Panc1 (cell line): ENCODE data around the gene MTHFD1. TPM values are rescaled to one million over a fixed set of nuclear protein-coding genes. Genes with fewer than 3 reads are reported as not detected.

Experiments
- ATAC-seq: fragments of 200-7000 bp; cut with Tn5 transposase; 2 replicates; pipeline ENCODE4 v1.9.1; 2020; ENCODE audit warnings: mild to moderate bottlenecking, moderate library complexity
- BruUV-seq: library from RNA; stranded (reverse); fragments of 400-500 nt; replicated peaks from 2 replicates; lab custom pipeline; 2021; lab: Mats Ljungman, UMichigan
- CTCF ChIA-PET: fragments of 300-600 bp; sonication (Branson Sonifier 250); formaldehyde crosslinking; loops from one replicate; lab custom pipeline; 2022; ENCODE audit warnings: antibody characterized with exemption; lab: Charles Lee
- POLR2A ChIA-PET: fragments of 300-600 bp; sonication (Branson Sonifier 250); formaldehyde crosslinking; loops from one replicate; lab custom pipeline; 2022; ENCODE audit warnings: antibody characterized with exemption; lab: Charles Lee
- DNase-seq: peaks from one replicate; pipeline ENCODE4 v3.0.0-alpha.2; 2010; ENCODE audit warnings: low read depth, low spot score
- H3K27ac ChIP-seq: 2 replicates; pipeline ENCODE4 v1.5.1; 2011; ENCODE audit warnings: mild to moderate bottlenecking, low read length, inconsistent platforms
- H3K27me3 ChIP-seq: fragments of 200-500 bp; sonication (Bioruptor generic); 2 replicates; pipeline ENCODE4 v1.6.0; 2014; ENCODE audit warnings: low read length, inconsistent platforms; ENCODE audit not compliant: control insufficient read depth, insufficient read depth
- H3K36me3 ChIP-seq: fragments of 200-500 bp; sonication (Bioruptor generic); 2 replicates; pipeline ENCODE4 v1.5.1; 2014; ENCODE audit warnings: inconsistent platforms, mild to moderate bottlenecking, low read length, moderate library complexity; ENCODE audit not compliant: control insufficient read depth, insufficient read depth
- H3K4me1 ChIP-seq: 2 replicates; pipeline ENCODE4 v1.5.1; 2011; ENCODE audit warnings: inconsistent platforms, mild to moderate bottlenecking, low read length, moderate library complexity; ENCODE audit not compliant: control insufficient read depth, insufficient read depth
- H3K4me3 ChIP-seq, 2 experiments: 2 replicates each; pipeline ENCODE4 v1.5.1; 2011 to 2012; ENCODE audit warnings: low read depth in 2 of 2, low read length in 2 of 2, mild to moderate bottlenecking in 2 of 2, inconsistent platforms in 1 of 2, moderate library complexity in 1 of 2
- H3K9me3 ChIP-seq: fragments of 200-500 bp; sonication (Bioruptor generic); 2 replicates; pipeline ENCODE4 v1.5.1; 2014; ENCODE audit warnings: low read depth, mild to moderate bottlenecking, inconsistent platforms, low read length, moderate library complexity; ENCODE audit not compliant: control insufficient read depth, insufficient read depth
- POLR2AphosphoS5 ChIP-seq: IDR thresholded peaks from 2 replicates; pipeline ENCODE4 v1.6.1; 2012; ENCODE audit warnings: mild to moderate bottlenecking, low read depth, low read length, moderate library complexity
- SIN3A ChIP-seq: IDR thresholded peaks from 2 replicates; pipeline ENCODE4 v1.6.1; 2012; ENCODE audit warnings: low read depth, mild to moderate bottlenecking, low read length, moderate library complexity, borderline replicate concordance; ENCODE audit not compliant: insufficient read depth
- TCF7L2 ChIP-seq: IDR thresholded peaks from 2 replicates; pipeline ENCODE4 v1.6.1; 2011; ENCODE audit warnings: mild to moderate bottlenecking, low read depth, low read length, inconsistent platforms
- in situ Hi-C: cut with HindIII; loops from 2 replicates; pipeline ENCODE4 v1.10.0; 2016; ENCODE audit warnings: low sequenced_read_pairs, low pct_unique_long_range_greater_than_20kb
- intact Hi-C: fragments of 100-400 bp; cut with micrococcal nuclease; formaldehyde crosslinking; loops from one replicate; pipeline ENCODE4 v1.10.0; 2022; ENCODE audit not compliant: unreplicated experiment
- total RNA-seq: library from RNA; stranded (reverse); gene quantifications from one replicate; pipeline ENCODE4 v1.2.1, GENCODE V29; 2021; ENCODE audit not compliant: unreplicated experiment
- TF ChIP-seq, protein P1 (sequence below): fragments of 450-650 bp; IDR thresholded peaks from 2 replicates; pipeline ENCODE4 v1.5.1; 2017; ENCODE audit warnings: mild to moderate bottlenecking
- TF ChIP-seq, protein P2 (sequence below), 2 experiments: IDR thresholded peaks; 2 replicates each; pipeline ENCODE4 v1.6.1; 2011 to 2012; ENCODE audit warnings: low read depth in 2 of 2, control low read depth in 1 of 2, low read length in 1 of 2, mild to moderate bottlenecking in 1 of 2, moderate library complexity in 1 of 2; ENCODE audit not compliant: insufficient read depth in 1 of 2

Gene MTHFD1
- total RNA-seq, 1 experiment from 2014 or later = 141 TPM

DNA sequence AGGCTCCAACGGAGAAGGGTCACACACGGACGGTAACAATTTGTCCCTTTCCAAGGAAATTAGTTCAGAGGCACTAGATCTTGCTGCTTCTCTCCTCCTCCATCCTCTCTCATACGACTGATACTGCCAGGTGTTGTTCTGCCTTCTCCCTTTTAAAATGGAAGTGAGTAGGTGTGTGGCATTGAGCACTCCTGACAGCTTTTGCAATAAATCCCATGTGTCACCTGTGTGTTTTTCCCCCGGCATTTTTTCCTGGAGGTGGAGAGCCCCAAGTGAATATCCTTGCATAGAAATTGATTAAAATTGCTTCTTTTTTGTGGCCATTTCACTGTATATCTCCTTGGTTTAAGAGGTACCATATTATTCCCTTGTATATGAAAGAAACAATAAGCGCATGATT lies 51.0 kb downstream of the MTHFD1 start:
- Histone ChIP-seq H3K9me3 (no peaks in the 10 kb centered on the region), H3K4me3 (no peak overlapping the region), H3K36me3 (peaks cover 32% of the 10 kb centered on the region), H3K4me1 (no peaks in the 10 kb centered on the region), H3K27ac (no peak overlapping the region), H3K27me3 (no peaks in the 10 kb centered on the region)
- in situ Hi-C loops (no loop called here), intact Hi-C loops (no loop called here)
- ChIA-PET POLR2A (no interaction called here), CTCF (no interaction called here)
- ATAC-seq (no peak), DNase-seq (no peak)
- TF ChIP-seq, protein P1, sequence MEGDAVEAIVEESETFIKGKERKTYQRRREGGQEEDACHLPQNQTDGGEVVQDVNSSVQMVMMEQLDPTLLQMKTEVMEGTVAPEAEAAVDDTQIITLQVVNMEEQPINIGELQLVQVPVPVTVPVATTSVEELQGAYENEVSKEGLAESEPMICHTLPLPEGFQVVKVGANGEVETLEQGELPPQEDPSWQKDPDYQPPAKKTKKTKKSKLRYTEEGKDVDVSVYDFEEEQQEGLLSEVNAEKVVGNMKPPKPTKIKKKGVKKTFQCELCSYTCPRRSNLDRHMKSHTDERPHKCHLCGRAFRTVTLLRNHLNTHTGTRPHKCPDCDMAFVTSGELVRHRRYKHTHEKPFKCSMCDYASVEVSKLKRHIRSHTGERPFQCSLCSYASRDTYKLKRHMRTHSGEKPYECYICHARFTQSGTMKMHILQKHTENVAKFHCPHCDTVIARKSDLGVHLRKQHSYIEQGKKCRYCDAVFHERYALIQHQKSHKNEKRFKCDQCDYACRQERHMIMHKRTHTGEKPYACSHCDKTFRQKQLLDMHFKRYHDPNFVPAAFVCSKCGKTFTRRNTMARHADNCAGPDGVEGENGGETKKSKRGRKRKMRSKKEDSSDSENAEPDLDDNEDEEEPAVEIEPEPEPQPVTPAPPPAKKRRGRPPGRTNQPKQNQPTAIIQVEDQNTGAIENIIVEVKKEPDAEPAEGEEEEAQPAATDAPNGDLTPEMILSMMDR = no peak
- TF ChIP-seq TCF7L2 (no peak), POLR2AphosphoS5 (no peak), SIN3A (no peak)
- TF ChIP-seq, protein P2, sequence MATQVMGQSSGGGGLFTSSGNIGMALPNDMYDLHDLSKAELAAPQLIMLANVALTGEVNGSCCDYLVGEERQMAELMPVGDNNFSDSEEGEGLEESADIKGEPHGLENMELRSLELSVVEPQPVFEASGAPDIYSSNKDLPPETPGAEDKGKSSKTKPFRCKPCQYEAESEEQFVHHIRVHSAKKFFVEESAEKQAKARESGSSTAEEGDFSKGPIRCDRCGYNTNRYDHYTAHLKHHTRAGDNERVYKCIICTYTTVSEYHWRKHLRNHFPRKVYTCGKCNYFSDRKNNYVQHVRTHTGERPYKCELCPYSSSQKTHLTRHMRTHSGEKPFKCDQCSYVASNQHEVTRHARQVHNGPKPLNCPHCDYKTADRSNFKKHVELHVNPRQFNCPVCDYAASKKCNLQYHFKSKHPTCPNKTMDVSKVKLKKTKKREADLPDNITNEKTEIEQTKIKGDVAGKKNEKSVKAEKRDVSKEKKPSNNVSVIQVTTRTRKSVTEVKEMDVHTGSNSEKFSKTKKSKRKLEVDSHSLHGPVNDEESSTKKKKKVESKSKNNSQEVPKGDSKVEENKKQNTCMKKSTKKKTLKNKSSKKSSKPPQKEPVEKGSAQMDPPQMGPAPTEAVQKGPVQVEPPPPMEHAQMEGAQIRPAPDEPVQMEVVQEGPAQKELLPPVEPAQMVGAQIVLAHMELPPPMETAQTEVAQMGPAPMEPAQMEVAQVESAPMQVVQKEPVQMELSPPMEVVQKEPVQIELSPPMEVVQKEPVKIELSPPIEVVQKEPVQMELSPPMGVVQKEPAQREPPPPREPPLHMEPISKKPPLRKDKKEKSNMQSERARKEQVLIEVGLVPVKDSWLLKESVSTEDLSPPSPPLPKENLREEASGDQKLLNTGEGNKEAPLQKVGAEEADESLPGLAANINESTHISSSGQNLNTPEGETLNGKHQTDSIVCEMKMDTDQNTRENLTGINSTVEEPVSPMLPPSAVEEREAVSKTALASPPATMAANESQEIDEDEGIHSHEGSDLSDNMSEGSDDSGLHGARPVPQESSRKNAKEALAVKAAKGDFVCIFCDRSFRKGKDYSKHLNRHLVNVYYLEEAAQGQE (IDR thresholded peaks at IDR 0.05; ENCODE audit: insufficient read depth in 1 of 2, low read depth in 2 of 2, low read length in 1 of 2) = no peak
- no TSS peak for BruUV-seq

DNA sequence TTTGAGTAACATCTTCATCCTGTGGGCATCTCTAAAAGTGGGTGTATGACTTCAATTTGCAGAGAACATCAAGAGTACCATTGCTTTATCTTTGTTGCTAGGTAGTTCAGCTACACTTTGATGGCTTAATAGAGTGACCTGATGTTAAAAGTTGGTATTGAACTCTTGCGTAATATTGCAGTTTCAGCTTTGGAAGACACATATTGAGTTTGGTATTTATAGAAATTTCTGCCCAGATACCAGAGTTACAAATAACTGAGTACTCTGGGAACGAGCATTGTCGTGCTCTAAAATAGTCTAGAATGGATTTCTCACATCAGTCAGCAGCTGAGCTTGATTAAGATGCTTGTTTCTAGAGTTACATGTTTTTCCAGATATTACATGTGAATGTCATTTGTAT lies 52.3 kb downstream of the MTHFD1 start:
- Histone ChIP-seq H3K36me3 (peaks cover 38% of the 10 kb centered on the region), H3K4me3 (no peak overlapping the region), H3K27ac (no peak overlapping the region), H3K4me1 (no peaks in the 10 kb centered on the region), H3K9me3 (no peaks in the 10 kb centered on the region), H3K27me3 (no peaks in the 10 kb centered on the region)
- TF ChIP-seq, protein P2 (IDR thresholded peaks at IDR 0.05; ENCODE audit: insufficient read depth in 1 of 2, low read depth in 2 of 2, low read length in 1 of 2) = no peak
- intact Hi-C loops = no loop called here
- ChIA-PET CTCF (no interaction called here), POLR2A (no interaction called here)
- DNase-seq (no peak), ATAC-seq (no peak)
- in situ Hi-C loops = no loop called here
- no TSS peak for BruUV-seq
